Mucosa of rectum (tissue), 2 donors: ENCODE measurements around the gene HCST.
"Not testable (repeated sequence)": the region's sequence is repeated elsewhere in the genome, so short reads cannot be mapped to it uniquely, and the experiment has no call there.

Experiments
- H3K27ac ChIP-seq, 2 donors: one replicate each; pipeline ENCODE4 v1.7.0; 2013; ENCODE audit warnings: inconsistent platforms in 2 of 2, low read depth in 2 of 2, low read length in 2 of 2
- H3K27me3 ChIP-seq, 2 donors: one replicate each; pipeline ENCODE4 v1.7.0; 2013; ENCODE audit warnings: low read length in 2 of 2; ENCODE audit not compliant: control insufficient read depth in 2 of 2, insufficient read depth in 2 of 2
- H3K36me3 ChIP-seq, 2 donors: one replicate each; pipeline ENCODE4 v1.7.0; 2013; ENCODE audit warnings: low read length in 2 of 2; ENCODE audit not compliant: control insufficient read depth in 2 of 2, insufficient read depth in 2 of 2
- H3K4me1 ChIP-seq, 2 donors: one replicate each; pipeline ENCODE4 v1.7.0; 2013; ENCODE audit warnings: low read length in 2 of 2, mild to moderate bottlenecking in 1 of 2; ENCODE audit not compliant: control insufficient read depth in 2 of 2, insufficient read depth in 2 of 2
- H3K4me3 ChIP-seq, 2 donors: one replicate each; pipeline ENCODE4 v1.7.0; 2013; ENCODE audit warnings: low read length in 2 of 2
- H3K9ac ChIP-seq, 2 donors: one replicate each; pipeline ENCODE4 v1.7.0; 2013; ENCODE audit warnings: low read length in 2 of 2, low read depth in 1 of 2, mild to moderate bottlenecking in 1 of 2
- H3K9me3 ChIP-seq, 2 donors: one replicate each; pipeline ENCODE4 v1.7.0; 2013; ENCODE audit warnings: low read length in 2 of 2; ENCODE audit not compliant: control insufficient read depth in 2 of 2
- donor health status: healthy.
- donor health status: Normal muscosa, but diverticular disease.

HCST gene

GRCh38 chr19:35863018-35863417, 39.3 kb upstream of the HCST start:
- no peak overlapping the region for H3K4me3 ChIP-seq
- no peak overlapping the region for H3K27ac ChIP-seq
- H3K9me3 ChIP-seq = no peaks in the 10 kb centered on the region
- peaks cover 26 to 44% of the 10 kb centered on the region in 2 donors for H3K27me3 ChIP-seq
- H3K36me3 ChIP-seq = no peaks in the 10 kb centered on the region
- H3K4me1 ChIP-seq = no peaks in the 10 kb centered on the region
- H3K9ac ChIP-seq = no peak overlapping the region

DNA sequence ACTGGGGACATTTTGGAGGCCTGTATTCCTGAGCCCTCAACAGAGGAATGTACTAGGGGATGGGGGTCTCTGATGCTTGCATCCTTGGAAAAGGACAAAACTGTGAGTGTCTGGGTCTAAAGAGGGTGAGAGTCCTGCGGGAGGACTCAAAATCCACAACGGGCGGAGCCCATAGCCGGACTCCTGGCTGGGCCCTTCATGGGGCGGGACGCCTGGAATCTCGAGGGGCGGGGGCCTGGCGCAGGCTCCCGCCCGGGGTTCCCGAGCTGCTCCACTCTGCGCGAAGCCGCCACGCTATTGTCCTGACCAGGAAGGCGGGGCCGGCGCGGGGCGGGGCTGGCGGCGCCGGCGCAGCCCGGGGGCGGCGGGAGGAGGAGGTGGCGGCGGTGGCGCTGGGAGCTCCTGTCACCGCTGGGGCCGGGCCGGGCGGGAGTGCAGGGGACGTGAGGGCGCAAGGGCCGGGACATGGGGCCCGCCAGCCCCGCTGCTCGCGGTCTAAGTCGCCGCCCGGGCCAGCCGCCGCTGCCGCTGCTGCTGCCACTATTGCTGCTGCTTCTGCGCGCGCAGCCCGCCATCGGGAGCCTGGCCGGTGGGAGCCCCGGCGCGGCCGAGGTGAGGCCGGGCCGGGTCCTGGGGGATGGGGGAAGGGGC, 34.0 kb upstream of the HCST start, which contains the start of gene APLP1:
Gene APLP1 (plus strand): TSS at position 403 of the 651 bp plus-strand sequence. CDS start 63 bp downstream, at position 466.
- H3K4me1 ChIP-seq = peaks cover 4 to 13% of the 10 kb centered on the region in 2 donors
- H3K36me3 ChIP-seq = no peaks in the 10 kb centered on the region
- H3K9me3 ChIP-seq = no peaks in the 10 kb centered on the region
- H3K27me3 ChIP-seq = peaks cover 13 to 14% of the 10 kb centered on the region in 2 donors
- peak within 1 kb of the TSS in 1 of 2 donors; percentile 16 for H3K4me3 ChIP-seq
- H3K27ac ChIP-seq = no peak within 1 kb of the TSS
- no peak within 1 kb of the TSS for H3K9ac ChIP-seq

GRCh38 chr19:35868823-35869326, 33.5 kb upstream of the HCST start:
- Histone ChIP-seq H3K9ac (no peak overlapping the region), H3K4me3 (peak overlapping the region in 1 of 2 donors; percentile 16), H3K27me3 (peaks cover 13 to 14% of the 10 kb centered on the region in 2 donors), H3K27ac (no peak overlapping the region), H3K9me3 (no peaks in the 10 kb centered on the region), H3K4me1 (peaks cover 4 to 13% of the 10 kb centered on the region in 2 donors), H3K36me3 (no peaks in the 10 kb centered on the region)

DNA sequence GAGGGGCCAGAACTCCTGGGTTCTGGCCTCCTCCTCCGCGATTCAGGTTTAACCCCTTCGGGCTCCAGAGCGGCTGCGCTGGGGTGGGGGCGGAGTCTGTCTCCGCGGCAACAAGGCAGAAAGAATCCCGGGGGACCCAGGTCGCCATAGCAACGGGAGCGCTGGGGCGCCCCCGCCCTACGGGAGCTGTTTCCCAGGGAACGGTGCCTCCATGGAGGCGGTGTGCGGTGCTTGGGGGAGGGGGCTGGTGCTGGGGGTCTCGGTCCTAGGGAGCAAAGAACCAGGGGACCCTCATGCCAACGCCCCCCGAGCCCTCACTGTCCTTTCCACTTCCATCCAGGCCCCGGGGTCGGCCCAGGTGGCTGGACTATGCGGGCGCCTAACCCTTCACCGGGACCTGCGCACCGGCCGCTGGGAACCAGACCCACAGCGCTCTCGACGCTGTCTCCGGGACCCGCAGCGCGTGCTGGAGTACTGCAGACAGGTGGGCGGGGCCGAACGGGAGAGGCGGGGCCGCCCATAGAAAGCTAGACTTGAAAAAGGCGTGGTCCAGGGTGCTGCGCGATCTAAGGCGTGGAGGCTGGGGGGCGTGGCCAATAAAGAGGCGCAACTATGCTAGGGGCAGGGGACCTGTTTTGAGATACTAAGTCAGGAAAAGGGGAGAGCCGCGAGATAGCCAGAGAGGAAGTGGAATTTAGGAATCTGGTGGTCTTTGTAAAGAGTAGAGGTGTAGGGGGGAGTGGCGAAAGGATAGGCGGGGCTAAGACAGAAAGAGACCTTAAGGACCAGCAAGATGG, 32.8 kb upstream of the HCST start:
- Histone ChIP-seq H3K36me3 (no peaks in the 10 kb centered on the region), H3K4me3 (peak overlapping the region in 1 of 2 donors; percentile 37), H3K9me3 (no peaks in the 10 kb centered on the region), H3K27ac (no peak overlapping the region), H3K4me1 (peaks cover 4 to 13% of the 10 kb centered on the region in 2 donors), H3K9ac (no peak overlapping the region), H3K27me3 (peaks cover 13 to 14% of the 10 kb centered on the region in 2 donors)

- not testable (repeated sequence) for H3K9ac ChIP-seq, H3K9me3 ChIP-seq, H3K36me3 ChIP-seq, H3K27ac ChIP-seq
- Histone ChIP-seq H3K4me3 (peak overlapping the region in 1 of 2 donors; percentile 37), H3K27me3 (peaks cover 13 to 14% of the 10 kb centered on the region in 2 donors), H3K4me1 (peaks cover 4 to 13% of the 10 kb centered on the region in 2 donors)
Observed at GRCh38 chr19:35870124-35870736, 32.1 kb upstream of the HCST start.

DNA sequence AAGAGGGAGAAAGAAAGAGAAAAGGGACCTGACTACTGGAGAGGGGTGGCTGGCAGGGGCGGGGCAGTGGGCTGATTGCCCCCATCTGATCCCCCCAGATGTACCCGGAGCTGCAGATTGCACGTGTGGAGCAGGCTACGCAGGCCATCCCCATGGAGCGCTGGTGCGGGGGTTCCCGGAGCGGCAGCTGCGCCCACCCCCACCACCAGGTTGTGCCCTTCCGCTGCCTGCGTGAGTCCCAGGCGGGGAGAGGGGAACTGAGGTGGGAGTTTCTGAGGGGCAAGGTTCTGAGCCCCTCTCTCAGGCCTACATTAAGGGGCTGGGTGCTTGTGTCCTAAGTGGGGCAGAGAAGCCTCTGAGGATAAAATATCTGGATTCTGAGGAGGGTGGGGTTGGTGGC, 31.5 kb upstream of the HCST start:
- no peak overlapping the region for H3K9ac ChIP-seq
- peaks cover 10 to 13% of the 10 kb centered on the region in 2 donors for H3K27me3 ChIP-seq
- H3K4me3 ChIP-seq = no peak overlapping the region
- no peak overlapping the region for H3K27ac ChIP-seq
- H3K4me1 ChIP-seq = peaks cover 4 to 13% of the 10 kb centered on the region in 2 donors
- H3K36me3 ChIP-seq = no peaks in the 10 kb centered on the region
- H3K9me3 ChIP-seq = no peaks in the 10 kb centered on the region

DNA sequence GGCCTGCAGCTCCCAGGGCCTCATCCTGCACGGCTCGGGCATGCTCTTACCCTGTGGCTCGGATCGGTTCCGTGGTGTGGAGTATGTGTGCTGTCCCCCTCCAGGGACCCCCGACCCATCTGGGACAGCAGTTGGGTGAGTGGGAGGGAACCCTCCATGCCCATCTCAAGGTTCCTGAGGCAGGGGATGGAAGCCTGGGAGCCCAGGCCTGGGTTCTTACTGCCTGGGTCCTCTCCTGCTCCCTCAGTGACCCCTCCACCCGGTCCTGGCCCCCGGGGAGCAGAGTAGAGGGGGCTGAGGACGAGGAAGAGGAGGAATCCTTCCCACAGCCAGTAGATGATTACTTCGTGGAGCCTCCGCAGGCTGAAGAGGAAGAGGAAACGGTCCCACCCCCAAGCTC, 30.7 kb upstream of the HCST start:
- Histone ChIP-seq H3K27ac (no peak overlapping the region), H3K4me3 (no peak overlapping the region), H3K9me3 (no peaks in the 10 kb centered on the region), H3K9ac (no peak overlapping the region), H3K4me1 (peaks cover 4 to 13% of the 10 kb centered on the region in 2 donors), H3K27me3 (peaks cover 5 to 13% of the 10 kb centered on the region in 2 donors), H3K36me3 (no peaks in the 10 kb centered on the region)

GRCh38 chr19:35872180-35872579, 30.1 kb upstream of the HCST start:
- H3K27me3 ChIP-seq = peaks cover 5 to 13% of the 10 kb centered on the region in 2 donors
- no peak overlapping the region for H3K27ac ChIP-seq
- H3K36me3 ChIP-seq = no peaks in the 10 kb centered on the region
- no peak overlapping the region for H3K4me3 ChIP-seq
- no peaks in the 10 kb centered on the region for H3K9me3 ChIP-seq
- peaks cover 4 to 13% of the 10 kb centered on the region in 2 donors for H3K4me1 ChIP-seq
- H3K9ac ChIP-seq = no peak overlapping the region

DNA sequence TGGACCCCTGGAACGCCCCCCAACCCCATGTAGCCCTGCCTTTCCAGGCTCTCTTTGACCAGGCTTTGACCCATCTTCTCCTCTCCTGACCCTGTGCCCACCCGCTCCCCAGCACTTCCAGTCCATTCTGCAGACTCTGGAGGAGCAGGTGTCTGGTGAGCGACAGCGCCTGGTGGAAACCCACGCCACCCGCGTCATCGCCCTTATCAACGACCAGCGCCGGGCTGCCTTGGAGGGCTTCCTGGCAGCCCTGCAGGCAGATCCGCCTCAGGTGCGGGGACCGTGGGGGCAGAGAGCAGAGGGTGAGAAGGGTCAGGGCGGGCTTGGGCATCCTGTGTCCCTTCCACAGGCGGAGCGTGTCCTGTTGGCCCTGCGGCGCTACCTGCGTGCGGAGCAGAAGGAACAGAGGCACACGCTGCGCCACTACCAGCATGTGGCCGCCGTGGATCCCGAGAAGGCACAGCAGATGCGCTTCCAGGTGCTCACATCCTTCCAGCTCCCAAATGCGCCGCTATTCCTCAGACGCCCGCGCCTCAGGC, 27.9 kb upstream of the HCST start:
- H3K27ac ChIP-seq = no peak overlapping the region
- H3K9ac ChIP-seq = no peak overlapping the region
- H3K4me1 ChIP-seq = peaks cover 0 to 5% of the 10 kb centered on the region in 2 donors
- no peaks in the 10 kb centered on the region for H3K9me3 ChIP-seq
- H3K27me3 ChIP-seq = peaks cover 7 to 17% of the 10 kb centered on the region in 2 donors
- H3K36me3 ChIP-seq = no peaks in the 10 kb centered on the region
- no peak overlapping the region for H3K4me3 ChIP-seq
